HepG2 (cell line): ENCODE results near the gene ATP11A. TPM values are rescaled to one million over a fixed set of nuclear protein-coding genes. Genes with fewer than 3 reads are reported as not detected.

ENCODE experiments used
- BRD4 ChIP-seq: sonication (generic); formaldehyde crosslinking; IDR thresholded peaks from 2 replicates; pipeline ENCODE4 v1.4.0; 2020; ENCODE audit warnings: missing genetic modification reagents
- CENPX ChIP-seq: sonication (generic); formaldehyde crosslinking; IDR thresholded peaks from 2 replicates; pipeline ENCODE4 v1.9.0; 2021; ENCODE audit warnings: mild to moderate bottlenecking, missing genetic modification reagents, moderate library complexity
- KLF16 ChIP-seq, 2 experiments: sonication (generic) in 1 of 2; formaldehyde crosslinking in 1 of 2; IDR thresholded peaks; 2 replicates each; pipeline versions ENCODE4 v1.6.1 to v1.8.0; 2016 to 2023; ENCODE audit warnings: missing genetic modification reagents in 2 of 2, missing compliant biosample characterization in 1 of 2
- REL ChIP-seq: sonication (generic); formaldehyde crosslinking; conservative IDR thresholded peaks from 2 replicates; pipeline ENCODE4 v1.8.0; 2022; ENCODE audit warnings: mild to moderate bottlenecking, missing genetic modification reagents, moderate library complexity
- SNAI1 ChIP-seq: sonication (generic); formaldehyde crosslinking; IDR thresholded peaks from 2 replicates; pipeline ENCODE4 v1.5.0; 2020; ENCODE audit warnings: mild to moderate bottlenecking, missing genetic modification reagents, borderline replicate concordance
- SOX6 ChIP-seq, 2 experiments: fragments of 450-650 bp in 1 of 2; sonication (generic) in 1 of 2; formaldehyde crosslinking in 1 of 2; IDR thresholded peaks; 2 replicates each; pipeline versions ENCODE4 v1.4.0 to v1.6.1; 2017 to 2020; ENCODE audit warnings: antibody characterized with exemption in 1 of 2, mild to moderate bottlenecking in 1 of 2, missing genetic modification reagents in 1 of 2
- STAT5B ChIP-seq: sonication (generic); formaldehyde crosslinking; IDR thresholded peaks from 2 replicates; pipeline ENCODE4 v1.4.0; 2020; ENCODE audit warnings: missing genetic modification reagents
- XRCC5 ChIP-seq: fragments of 200-400 bp; formaldehyde crosslinking; optimal IDR thresholded peaks from 2 replicates; pipeline ENCODE3; 2017; ENCODE audit warnings: mild to moderate bottlenecking, low read length
- ZFP36 ChIP-seq: fragments of 150-350 bp; IDR thresholded peaks from 2 replicates; pipeline ENCODE4 v1.6.1; 2018; ENCODE audit warnings: borderline replicate concordance, low read length, low read depth; ENCODE audit not compliant: partially characterized antibody
- ZNF841 ChIP-seq: sonication (generic); formaldehyde crosslinking; IDR thresholded peaks from 2 replicates; pipeline ENCODE4 v1.8.1; 2023; ENCODE audit warnings: missing genetic modification reagents, borderline replicate concordance
- polyA plus RNA-seq, 8 experiments: library from polyadenylated mRNA; depleted of rRNA in 3 of 8; stranded (reverse) in 7 of 8; unstranded in 1 of 8; fragments of >200 nt; fragmentation: Illumina TruSeq in 4 of 8; extraction: Trizol in 4 of 8; gene quantifications; 2 replicates each; pipeline versions ENCODE4 v1.2.1 to v1.2.3, GENCODE V29; 2011 to 2016; ENCODE audit warnings: low read depth in 4 of 8, missing spikeins in 1 of 8, mixed read lengths in 1 of 8; ENCODE audit not compliant: insufficient read depth in 1 of 8
- total RNA-seq, 5 experiments: library from RNA; depleted of rRNA; stranded (reverse); fragments of >200 nt; fragmentation: Illumina TruSeq; extraction: Trizol; gene quantifications; 2 replicates each; pipeline ENCODE4 v1.2.3, GENCODE V29; 2016; ENCODE audit warnings: low read depth in 1 of 5
- TF ChIP-seq, protein P1 (sequence below): IDR thresholded peaks from 2 replicates; pipeline ENCODE4 v1.6.1; 2016; ENCODE audit warnings: low read depth, missing genetic modification reagents, missing compliant biosample characterization
- TF ChIP-seq, protein P2 (sequence below): IDR thresholded peaks from 2 replicates; pipeline ENCODE4 v1.6.1; 2016; ENCODE audit warnings: control low read depth
- TF ChIP-seq, protein P3 (sequence below): fragments of 450-650 bp; IDR thresholded peaks from 2 replicates; pipeline ENCODE4 v1.6.1; 2017; ENCODE audit warnings: mild to moderate bottlenecking
- TF ChIP-seq, protein P4 (sequence below): sonication (generic); formaldehyde crosslinking; IDR thresholded peaks from 2 replicates; pipeline ENCODE4 v1.5.1; 2020; ENCODE audit warnings: missing genetic modification reagents, mild to moderate bottlenecking, borderline replicate concordance
- TF ChIP-seq, protein P5 (sequence below): sonication (generic); formaldehyde crosslinking; IDR thresholded peaks from 2 replicates; pipeline ENCODE4 v1.5.0; 2020; ENCODE audit warnings: missing genetic modification reagents, mild to moderate bottlenecking, borderline replicate concordance

ATP11A gene
- total and polyA plus RNA-seq, 2 of the 13 experiments (the other 11 are each of a cell fraction or from before 2014, with no cell fraction given) = 18.4 to 20.1 TPM

DNA sequence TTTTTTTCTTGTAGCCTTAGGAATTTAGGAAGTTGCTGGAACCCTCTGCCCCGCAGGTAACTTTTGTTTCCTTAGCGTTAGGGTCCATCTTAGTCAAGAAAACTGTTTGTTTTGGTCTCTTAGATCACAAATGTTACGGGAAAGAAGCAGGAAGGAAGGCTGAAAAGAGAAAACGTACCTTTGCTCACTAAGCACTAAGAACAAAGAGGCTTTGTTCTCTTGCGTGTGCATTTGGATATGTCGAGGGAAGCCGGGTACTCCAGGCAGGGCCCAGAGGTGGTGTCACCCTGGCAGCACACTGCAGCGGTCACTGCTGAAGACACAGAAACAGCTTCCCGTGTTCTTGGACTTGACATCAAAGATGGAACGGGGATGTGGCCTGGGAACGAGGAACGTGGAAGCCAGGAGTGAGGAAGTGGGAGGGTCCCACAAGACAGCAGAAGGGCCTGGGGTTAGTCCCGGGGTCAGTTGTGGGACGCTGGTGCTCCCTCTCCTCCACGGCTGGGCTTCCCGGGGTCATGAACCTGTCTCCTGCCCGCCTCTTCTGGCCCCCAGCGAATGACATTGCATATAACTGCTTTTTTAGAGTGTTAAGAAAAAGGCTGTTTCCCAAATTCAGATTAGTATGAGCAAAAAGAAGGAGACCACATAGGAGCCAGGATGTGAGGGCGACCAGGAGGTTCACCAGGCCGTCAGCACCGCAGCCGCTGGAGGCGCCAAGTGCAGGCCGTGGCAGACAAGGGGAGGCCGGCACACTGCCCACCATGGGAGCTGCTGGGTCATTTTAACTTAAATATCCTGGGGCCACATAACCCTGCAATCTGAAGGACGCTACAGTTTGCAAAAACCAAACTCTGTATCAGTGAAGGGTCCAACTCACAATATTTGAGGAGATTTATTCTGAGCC, 31.6 kb downstream of the ATP11A start (continued):
- TF ChIP-seq, protein P1, sequence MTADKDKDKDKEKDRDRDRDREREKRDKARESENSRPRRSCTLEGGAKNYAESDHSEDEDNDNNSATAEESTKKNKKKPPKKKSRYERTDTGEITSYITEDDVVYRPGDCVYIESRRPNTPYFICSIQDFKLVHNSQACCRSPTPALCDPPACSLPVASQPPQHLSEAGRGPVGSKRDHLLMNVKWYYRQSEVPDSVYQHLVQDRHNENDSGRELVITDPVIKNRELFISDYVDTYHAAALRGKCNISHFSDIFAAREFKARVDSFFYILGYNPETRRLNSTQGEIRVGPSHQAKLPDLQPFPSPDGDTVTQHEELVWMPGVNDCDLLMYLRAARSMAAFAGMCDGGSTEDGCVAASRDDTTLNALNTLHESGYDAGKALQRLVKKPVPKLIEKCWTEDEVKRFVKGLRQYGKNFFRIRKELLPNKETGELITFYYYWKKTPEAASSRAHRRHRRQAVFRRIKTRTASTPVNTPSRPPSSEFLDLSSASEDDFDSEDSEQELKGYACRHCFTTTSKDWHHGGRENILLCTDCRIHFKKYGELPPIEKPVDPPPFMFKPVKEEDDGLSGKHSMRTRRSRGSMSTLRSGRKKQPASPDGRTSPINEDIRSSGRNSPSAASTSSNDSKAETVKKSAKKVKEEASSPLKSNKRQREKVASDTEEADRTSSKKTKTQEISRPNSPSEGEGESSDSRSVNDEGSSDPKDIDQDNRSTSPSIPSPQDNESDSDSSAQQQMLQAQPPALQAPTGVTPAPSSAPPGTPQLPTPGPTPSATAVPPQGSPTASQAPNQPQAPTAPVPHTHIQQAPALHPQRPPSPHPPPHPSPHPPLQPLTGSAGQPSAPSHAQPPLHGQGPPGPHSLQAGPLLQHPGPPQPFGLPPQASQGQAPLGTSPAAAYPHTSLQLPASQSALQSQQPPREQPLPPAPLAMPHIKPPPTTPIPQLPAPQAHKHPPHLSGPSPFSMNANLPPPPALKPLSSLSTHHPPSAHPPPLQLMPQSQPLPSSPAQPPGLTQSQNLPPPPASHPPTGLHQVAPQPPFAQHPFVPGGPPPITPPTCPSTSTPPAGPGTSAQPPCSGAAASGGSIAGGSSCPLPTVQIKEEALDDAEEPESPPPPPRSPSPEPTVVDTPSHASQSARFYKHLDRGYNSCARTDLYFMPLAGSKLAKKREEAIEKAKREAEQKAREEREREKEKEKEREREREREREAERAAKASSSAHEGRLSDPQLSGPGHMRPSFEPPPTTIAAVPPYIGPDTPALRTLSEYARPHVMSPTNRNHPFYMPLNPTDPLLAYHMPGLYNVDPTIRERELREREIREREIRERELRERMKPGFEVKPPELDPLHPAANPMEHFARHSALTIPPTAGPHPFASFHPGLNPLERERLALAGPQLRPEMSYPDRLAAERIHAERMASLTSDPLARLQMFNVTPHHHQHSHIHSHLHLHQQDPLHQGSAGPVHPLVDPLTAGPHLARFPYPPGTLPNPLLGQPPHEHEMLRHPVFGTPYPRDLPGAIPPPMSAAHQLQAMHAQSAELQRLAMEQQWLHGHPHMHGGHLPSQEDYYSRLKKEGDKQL (CRISPR knock-in tag) = no peak
- no peak for TF ChIP-seq ZNF841 (CRISPR knock-in tag)
- TF ChIP-seq SOX6 (IDR thresholded peaks at IDR 0.05) = no peak
- TF ChIP-seq SOX6 (CRISPR knock-in tag; IDR thresholded peaks at IDR 0.05) = peak; percentile 91
- TF ChIP-seq, protein P2, sequence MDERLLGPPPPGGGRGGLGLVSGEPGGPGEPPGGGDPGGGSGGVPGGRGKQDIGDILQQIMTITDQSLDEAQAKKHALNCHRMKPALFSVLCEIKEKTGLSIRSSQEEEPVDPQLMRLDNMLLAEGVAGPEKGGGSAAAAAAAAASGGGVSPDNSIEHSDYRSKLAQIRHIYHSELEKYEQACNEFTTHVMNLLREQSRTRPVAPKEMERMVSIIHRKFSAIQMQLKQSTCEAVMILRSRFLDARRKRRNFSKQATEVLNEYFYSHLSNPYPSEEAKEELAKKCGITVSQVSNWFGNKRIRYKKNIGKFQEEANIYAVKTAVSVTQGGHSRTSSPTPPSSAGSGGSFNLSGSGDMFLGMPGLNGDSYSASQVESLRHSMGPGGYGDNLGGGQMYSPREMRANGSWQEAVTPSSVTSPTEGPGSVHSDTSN (CRISPR knock-in tag) = no peak
- peak in 1 of 2 experiments; percentile 47; a peak in 1 of 4 replicates for TF ChIP-seq KLF16 (CRISPR knock-in tag; IDR thresholded peaks at IDR 0.05)
- no peak for TF ChIP-seq BRD4 (CRISPR knock-in tag)
- TF ChIP-seq CENPX = no peak
- no peak for TF ChIP-seq SNAI1 (CRISPR knock-in tag)
- no peak for TF ChIP-seq STAT5B
- no peak for TF ChIP-seq REL (CRISPR knock-in tag)
- TF ChIP-seq, protein P3, sequence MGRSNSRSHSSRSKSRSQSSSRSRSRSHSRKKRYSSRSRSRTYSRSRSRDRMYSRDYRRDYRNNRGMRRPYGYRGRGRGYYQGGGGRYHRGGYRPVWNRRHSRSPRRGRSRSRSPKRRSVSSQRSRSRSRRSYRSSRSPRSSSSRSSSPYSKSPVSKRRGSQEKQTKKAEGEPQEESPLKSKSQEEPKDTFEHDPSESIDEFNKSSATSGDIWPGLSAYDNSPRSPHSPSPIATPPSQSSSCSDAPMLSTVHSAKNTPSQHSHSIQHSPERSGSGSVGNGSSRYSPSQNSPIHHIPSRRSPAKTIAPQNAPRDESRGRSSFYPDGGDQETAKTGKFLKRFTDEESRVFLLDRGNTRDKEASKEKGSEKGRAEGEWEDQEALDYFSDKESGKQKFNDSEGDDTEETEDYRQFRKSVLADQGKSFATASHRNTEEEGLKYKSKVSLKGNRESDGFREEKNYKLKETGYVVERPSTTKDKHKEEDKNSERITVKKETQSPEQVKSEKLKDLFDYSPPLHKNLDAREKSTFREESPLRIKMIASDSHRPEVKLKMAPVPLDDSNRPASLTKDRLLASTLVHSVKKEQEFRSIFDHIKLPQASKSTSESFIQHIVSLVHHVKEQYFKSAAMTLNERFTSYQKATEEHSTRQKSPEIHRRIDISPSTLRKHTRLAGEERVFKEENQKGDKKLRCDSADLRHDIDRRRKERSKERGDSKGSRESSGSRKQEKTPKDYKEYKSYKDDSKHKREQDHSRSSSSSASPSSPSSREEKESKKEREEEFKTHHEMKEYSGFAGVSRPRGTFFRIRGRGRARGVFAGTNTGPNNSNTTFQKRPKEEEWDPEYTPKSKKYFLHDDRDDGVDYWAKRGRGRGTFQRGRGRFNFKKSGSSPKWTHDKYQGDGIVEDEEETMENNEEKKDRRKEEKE = no peak
- TF ChIP-seq, protein P4, sequence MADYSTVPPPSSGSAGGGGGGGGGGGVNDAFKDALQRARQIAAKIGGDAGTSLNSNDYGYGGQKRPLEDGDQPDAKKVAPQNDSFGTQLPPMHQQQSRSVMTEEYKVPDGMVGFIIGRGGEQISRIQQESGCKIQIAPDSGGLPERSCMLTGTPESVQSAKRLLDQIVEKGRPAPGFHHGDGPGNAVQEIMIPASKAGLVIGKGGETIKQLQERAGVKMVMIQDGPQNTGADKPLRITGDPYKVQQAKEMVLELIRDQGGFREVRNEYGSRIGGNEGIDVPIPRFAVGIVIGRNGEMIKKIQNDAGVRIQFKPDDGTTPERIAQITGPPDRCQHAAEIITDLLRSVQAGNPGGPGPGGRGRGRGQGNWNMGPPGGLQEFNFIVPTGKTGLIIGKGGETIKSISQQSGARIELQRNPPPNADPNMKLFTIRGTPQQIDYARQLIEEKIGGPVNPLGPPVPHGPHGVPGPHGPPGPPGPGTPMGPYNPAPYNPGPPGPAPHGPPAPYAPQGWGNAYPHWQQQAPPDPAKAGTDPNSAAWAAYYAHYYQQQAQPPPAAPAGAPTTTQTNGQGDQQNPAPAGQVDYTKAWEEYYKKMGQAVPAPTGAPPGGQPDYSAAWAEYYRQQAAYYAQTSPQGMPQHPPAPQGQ (CRISPR knock-in tag) = 0 out of 2 replicates have a peak, but pooled peaks have one; percentile 41
- no peak for TF ChIP-seq XRCC5
- TF ChIP-seq, protein P5, sequence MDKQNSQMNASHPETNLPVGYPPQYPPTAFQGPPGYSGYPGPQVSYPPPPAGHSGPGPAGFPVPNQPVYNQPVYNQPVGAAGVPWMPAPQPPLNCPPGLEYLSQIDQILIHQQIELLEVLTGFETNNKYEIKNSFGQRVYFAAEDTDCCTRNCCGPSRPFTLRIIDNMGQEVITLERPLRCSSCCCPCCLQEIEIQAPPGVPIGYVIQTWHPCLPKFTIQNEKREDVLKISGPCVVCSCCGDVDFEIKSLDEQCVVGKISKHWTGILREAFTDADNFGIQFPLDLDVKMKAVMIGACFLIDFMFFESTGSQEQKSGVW (CRISPR knock-in tag) = no peak
- TF ChIP-seq ZFP36 = no peak
